ENCODE data around the gene FOXP3.

GRCh38 chrX:49228185-49228584, 36.3 kb downstream of the FOXP3 start:
- TF ChIP-seq, protein P1, sequence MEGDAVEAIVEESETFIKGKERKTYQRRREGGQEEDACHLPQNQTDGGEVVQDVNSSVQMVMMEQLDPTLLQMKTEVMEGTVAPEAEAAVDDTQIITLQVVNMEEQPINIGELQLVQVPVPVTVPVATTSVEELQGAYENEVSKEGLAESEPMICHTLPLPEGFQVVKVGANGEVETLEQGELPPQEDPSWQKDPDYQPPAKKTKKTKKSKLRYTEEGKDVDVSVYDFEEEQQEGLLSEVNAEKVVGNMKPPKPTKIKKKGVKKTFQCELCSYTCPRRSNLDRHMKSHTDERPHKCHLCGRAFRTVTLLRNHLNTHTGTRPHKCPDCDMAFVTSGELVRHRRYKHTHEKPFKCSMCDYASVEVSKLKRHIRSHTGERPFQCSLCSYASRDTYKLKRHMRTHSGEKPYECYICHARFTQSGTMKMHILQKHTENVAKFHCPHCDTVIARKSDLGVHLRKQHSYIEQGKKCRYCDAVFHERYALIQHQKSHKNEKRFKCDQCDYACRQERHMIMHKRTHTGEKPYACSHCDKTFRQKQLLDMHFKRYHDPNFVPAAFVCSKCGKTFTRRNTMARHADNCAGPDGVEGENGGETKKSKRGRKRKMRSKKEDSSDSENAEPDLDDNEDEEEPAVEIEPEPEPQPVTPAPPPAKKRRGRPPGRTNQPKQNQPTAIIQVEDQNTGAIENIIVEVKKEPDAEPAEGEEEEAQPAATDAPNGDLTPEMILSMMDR (IDR thresholded peaks at IDR 0.05), result no peak
- TF ChIP-seq POLR2A (IDR thresholded peaks at IDR 0.05), result no peak
- TF ChIP-seq EP300 (IDR thresholded peaks at IDR 0.05), result no peak

Data from upper lobe of left lung (tissue), 4 donors.